ENCODE measurements around the gene GTF3C4.

Gene GTF3C4

DNA sequence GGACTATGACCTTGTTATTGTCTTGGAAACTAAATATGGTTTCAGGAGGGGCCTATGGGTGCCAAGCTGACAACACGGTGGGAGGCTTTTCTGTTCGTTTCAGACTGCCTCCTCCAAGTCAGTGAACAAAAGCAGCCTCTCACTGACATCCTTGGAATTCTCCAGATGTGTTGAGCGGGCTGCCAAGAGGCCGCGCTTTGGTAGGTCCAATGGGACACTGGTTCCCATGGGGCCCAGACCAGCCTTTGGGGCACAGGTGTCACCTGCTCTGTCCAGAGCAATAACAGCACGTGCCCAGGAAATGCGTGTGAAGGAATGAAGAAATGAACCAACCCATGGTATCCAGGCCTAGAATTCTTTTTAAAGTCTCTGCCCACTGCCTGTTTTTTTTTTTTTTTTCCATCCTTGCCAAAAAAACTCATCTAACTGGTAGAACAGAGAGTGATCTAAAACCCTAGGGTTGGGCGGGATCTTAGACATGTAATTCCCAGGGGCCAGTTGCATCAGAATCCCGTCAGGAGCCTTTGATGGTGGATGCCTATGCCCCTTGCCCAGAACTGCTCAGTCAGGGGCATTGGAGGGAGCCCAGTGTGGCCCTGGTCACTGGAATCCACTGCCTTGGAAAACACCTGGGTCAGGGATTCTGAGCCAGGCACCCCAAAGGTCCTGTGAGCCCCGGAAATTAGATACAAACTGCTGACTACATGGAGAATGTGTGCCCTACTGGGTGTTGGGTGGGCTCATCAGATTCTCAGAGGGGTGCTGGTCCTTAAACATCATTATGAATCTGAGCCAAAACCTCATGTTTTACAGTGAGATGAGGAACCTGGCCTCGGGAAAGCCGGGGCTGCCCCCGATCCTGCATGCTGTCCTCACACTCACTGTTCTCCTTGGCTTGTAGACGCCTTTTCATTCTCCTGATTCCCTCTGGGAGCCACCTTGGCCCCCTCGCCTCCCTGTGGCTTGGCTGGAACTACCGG is 60.1 kb downstream of the GTF3C4 start:
- no peak for DNase-seq (ENCODE audit: low read depth in 4 of 4, low spot score in 1 of 4)

DNA sequence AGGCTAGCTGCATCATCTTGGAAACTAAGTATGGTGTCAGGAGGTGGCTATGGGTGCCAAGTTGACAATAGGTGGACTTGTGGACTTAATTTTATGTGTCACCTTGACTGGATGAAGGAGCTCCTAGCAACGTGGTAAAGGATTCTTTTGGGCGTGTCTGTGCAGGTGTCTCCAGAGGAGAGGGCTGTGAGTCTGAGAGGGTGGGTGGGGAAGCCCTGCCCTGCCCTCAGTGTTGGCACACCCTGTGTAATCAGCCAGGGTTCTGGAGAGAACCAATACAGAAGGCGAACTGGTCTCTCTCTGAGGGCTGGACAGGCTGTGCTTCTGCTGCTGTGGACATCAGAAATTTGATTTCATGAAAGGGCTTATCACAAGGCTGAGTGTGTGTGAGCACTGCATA is 61.0 kb downstream of the GTF3C4 start:
- DNase-seq (ENCODE audit: low read depth in 4 of 4, low spot score in 1 of 4), result no peak

DNA sequence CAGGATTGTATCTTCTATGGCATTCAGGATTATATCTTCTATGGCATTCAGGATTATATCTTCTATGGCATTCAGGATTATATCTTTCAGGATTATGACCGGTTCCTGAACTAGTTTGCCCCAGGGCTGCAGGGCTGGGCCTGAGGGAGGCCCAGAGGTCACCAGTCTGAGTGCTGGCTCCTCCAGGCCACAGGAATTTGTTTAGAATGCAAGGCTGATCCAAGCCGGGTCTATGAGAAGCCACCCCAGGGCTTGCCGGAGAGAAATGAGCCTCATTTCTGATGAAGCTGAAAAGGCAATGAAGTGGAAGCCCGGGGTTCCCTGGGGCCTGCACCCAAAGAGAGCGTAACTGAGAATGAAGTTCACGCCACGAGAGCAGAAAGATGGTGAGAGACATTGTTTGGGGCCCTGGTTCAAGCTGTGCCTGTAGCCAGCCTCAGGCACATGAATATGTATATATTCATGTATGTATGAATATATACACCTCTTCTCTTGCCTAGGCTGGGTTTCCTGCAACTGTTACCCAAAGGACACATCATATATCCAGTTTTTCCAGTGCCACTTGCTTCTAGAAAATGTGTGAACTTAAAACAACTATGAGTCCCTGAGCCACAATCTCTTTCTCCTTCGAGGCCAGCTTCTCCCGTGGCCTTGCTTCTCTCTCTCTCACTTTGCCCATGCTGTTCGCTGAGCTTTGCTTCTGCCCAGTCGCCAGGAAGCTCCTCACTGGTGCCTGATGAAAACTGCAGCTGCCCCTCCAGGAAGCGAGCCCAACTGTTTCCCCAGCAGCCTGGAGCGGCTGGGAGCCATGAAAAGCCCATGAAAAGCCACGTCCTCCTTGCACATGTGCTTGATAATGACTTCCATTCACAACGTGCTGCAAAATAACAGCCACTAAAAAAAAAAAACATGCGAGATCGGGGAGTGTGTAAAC is 62.3 kb downstream of the GTF3C4 start:
- DNase-seq (ENCODE audit: low read depth in 4 of 4, low spot score in 1 of 4), result no peak

DNA sequence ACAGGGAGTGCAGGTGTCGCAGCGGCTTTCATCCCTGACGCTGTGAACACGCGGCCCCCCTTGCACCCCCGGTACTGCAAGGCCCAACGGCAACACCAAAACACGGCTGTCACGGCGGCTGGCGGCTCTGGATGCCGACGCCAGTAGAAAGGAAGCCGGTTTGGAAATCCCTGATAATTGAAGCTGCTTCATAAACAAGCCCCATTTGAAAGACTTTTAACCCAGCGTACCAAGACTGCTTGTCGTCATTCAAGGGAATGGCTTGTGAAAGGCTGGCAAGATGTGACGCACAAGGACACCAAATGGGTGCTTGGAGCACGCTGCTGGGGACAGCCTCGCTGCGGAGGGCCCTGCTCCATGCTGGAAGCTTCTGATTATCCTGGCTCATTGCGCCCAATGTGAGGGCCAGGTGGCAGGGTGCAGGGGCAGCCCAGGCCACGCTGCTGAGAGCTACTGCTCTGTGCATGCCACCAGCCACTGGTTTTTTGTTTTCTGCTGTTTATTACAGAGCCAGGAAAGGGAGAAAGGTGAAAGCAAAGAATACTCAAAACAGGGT is 63.1 kb downstream of the GTF3C4 start:
- DNase-seq (ENCODE audit: low read depth in 4 of 4, low spot score in 1 of 4), result no peak

DNA sequence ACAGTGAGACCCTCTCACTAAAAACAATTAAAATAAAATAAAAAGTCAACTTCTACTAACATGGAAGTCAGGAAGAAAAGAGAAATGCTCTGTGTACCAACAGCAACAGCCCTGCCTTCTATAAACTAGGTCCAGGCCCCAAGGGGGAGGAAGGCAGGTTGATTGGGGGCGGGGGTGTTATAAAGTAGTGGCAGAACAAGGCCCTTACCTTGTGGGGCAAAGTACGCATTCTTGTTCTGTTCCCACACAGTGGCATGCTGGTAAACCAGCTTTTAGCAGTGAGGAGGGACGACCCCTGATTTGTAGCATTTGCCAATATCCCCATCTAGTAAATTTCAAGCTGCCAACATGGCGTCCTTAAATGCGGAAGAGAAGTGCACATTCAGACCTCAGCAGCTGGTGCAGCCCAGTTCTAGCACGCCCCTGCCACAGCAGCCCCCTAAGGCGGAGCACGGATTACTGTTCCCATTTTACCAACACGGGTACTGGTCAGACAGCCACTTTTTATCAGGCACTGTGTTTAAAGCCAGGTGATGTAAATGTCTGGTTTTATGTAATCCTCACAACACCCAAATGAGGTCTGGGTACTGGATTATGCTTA is 69.5 kb downstream of the GTF3C4 start:
- no peak for DNase-seq (ENCODE audit: low read depth in 4 of 4, low spot score in 1 of 4)

DNA sequence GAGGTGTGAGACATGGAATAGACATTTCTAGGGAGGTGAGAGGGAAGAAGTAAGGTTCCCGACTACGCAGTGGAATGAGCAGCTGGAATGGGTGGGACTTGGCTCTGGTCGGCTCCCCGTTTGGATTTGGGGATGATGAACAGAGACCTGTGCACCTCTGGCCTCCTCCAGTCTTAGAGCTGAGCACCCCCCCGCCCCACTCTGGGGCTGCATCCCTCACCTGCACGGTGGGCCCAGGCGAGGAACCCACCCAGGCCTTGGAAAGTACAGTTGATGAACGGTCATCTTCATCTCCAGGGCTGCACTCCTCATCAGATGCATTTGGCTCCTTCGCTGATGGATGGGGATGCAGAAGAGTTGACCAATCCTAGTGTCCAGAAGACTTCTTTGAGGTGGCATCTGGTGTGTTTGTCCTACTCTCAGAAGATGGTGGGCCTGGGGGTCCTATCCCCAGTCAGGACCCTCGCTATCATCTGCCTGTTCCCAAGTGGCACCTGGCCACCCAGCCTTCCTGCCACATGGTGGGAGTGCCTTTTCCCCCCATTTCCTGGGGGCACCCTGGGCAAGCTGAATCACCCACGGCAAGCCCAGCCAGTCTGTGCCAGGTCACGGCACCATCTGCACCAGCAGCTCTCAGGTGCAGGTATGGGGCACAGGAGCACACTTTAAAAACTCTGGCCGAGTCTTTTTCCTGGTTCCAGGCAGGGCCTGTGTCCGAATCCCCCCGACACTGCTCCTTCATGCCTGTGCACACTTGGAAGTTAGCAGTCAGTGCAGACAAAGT is 70.5 kb downstream of the GTF3C4 start:
- DNase-seq (ENCODE audit: low read depth in 4 of 4, low spot score in 1 of 4), result no peak

DNA sequence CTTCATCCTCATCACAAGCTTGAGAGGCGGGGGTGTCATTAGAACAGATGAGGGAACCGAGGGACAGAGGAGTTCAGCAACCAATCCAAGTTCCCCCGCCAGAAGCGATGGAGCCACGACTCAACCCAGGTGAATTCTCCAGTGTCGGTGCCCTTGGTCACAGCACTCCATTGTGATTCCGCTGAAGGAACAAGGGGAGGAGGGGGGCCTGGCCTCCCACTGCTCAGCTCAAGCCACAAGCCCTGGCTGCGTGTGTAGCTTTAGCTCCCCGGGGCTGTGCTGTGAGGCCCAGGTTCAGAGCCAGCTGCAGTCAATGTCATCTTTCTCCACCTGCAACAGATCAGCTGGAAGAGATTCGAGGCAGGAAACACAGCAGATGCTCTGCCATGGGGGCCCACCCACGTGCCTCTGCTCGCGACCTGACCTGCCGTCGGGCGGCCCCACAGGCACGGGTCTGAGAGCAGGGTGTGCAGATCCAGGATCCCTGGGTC is 72.6 kb downstream of the GTF3C4 start:
- no peak for DNase-seq (ENCODE audit: low read depth in 4 of 4, low spot score in 1 of 4)

DNA sequence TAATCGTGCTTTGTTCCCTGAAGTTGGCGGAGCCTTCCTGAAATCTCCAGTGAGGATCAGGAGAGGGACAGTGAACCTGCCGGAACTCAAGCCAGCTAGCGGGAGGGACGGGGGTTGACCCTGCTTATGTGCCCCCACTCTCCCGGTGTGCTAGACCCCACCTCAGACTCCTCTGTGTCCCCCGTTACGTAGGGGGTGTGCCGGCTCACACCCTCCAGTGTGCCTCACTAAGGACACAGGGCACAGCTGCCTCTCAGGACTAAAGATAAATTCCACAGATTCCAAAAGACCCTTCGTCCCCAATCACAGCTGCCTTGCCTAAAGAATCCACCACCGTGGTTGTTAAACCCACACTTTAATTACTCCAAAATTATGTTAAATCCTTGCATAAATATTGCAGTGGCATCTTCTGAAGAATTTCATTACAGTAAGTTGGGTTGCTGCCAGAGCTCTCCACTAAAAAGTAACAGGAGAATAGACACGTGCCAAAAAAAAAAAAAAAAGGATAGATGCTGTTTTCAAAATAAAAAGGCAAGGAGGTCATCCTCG is 73.7 kb downstream of the GTF3C4 start:
- no peak for DNase-seq (ENCODE audit: low read depth in 4 of 4, low spot score in 1 of 4)

All from stimulated activated CD4-positive, alpha-beta T cell treated with anti-CD3 and anti-CD28 coated beads, Interleukin-1b, Interleukin-23, amount 100 ng/mL, for 24 hours (primary cell).